NOMO-1 treated with dmso at 0.1 percent for 144 hours (cell line): ENCODE measurements around the gene C4orf50.

Experiments
- DNase-seq: peaks from one replicate; lab custom pipeline; 2025; ENCODE audit not compliant: unreplicated experiment; lab: John Stamatoyannopoulos, UW

C4orf50 gene

DNA sequence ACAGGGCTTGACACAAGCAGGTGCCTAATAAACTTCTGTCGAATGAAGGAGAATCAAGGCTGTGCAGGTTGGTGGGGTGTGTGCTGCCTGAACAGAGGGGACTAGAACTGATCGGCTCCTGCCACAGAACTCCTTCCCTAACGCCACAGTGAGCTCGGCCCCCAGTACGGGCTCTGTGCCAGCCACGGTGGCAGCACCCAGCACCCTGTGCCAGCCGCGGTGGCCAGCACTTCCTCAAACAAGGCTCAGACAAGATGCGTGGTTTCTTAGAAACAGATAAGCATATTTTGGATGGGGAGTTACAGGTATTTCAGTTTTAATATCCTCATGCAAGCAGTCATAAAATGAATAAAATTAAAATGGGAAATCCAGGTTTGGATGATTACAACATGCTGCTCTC is 26.0 kb upstream of the C4orf50 start:
- no peak for DNase-seq

DNA sequence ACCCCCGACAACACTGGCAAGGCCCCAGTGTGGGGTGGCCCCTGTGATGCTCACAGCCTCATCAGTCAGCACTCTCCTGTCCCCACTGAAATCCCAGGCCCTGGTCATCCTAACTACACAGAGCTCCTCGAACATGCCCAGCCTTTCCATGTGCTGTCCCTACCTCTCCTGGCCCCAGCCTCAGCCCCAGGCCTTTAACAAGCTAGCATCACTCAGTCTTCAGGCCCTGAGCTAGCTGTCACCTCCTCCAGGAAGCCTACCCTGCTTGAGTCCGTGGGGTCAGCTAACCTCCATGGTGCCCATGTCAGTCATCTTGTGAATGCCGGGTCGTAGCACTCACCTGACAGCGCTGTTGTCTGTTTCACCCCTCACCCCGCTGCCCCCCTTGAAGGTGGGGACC is 25.6 kb upstream of the C4orf50 start:
- DNase-seq, result no peak

DNA sequence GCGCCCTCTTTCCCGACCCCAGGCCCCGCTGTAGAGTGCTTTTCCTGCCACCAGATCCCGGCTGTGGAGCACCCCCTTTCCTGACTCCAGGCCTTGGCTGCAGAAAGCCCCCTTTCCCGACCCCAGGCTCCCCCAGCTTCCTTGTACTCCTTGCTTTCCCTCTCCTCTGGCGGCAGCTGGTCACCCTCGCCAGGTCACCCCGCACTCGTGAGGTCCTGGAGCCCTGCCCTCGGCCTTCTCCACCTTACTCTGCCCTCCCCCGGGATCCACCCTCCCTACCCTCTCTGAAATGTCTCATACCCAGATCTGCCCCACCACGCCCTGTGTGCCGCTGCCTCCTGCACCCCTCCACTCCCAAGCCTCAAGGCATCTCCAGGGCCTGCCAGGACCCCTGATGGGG is 25.0 kb upstream of the C4orf50 start:
- no peak for DNase-seq

DNA sequence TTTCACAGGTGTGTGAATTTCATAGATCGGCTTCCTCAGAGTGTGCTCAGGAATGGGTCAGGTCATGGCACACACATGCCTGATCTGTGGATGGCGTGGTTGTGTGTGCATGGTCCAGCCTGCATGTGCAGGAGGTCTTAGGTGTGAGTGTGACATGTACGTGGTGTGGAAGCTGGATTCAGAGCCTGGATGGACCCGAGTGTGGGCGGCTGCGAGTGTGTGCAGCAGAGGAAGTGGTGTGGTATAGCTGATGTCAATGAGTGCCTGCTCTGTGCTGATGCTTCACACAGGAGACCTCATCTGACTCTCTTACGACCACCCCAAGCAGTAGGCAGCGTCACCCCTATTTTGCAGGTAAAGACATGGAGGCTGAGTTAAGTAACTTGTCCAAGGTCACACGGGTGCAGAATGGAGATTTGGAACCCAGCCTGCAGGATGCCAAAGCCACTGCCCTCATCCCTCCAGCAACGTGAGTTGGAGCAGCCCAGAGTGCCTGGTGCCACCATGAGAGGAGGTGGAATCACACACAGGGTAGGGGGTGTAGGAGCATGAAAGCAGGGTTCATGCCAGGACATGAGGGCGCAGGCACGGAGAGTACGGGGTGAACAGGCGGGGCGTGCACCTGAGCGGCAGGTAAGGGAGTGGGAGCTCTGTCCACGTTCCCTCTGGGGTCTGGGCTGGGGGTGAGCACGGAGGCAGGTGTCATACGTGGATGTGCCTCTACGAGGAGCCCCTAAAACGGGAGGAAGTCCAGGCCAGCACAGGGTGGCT is 24.2 kb upstream of the C4orf50 start:
- DNase-seq, result no peak

GRCh38 chr4:6041800-6042199 is 23.6 kb upstream of the C4orf50 start:
- no peak for DNase-seq

DNA sequence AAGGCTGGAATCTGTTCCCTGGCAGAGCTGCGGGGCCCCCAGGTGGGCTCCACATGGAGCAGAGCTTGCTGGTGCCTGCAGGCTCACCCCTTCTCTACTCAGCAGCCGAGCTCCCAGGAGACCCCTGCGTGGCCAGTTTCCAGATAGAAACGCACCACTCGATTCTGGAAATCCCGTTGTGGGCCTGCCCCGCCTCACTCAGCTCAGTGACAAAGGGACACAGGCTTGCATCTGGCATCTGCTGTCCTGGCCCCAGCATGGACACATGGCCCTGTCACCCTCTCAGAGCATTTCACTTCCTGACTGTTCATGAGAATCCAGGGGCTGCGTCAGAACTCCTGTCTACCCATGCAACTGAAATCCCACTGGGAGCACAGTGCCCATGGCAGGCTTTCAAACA is 20.5 kb upstream of the C4orf50 start:
- no peak for DNase-seq

GRCh38 chr4:6035786-6036185 is 17.6 kb upstream of the C4orf50 start:
- DNase-seq, result no peak

DNA sequence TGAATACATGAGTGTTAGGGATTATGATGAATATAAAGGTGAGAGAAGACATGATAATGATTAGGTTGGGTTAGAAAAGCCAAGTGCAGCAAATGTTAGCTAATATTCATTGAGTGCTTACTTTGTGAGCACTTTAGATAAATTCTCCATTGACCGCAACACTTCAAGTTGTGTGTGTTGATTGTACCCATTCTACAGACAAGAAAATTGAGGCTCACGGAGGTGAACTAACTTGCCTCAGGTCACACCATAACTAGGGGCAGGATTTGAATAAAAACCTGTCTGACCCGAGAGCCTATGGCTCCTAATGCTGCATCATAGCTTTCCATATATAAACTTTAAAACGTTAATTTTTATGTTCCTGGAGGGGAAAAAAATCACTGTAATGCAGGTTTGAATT is 15.2 kb upstream of the C4orf50 start:
- DNase-seq, result no peak

- no peak for DNase-seq
These were observed 14.3 kb upstream of the C4orf50 start for GRCh38 chr4:6032249-6033244.

GRCh38 chr4:6031846-6032245 is 13.6 kb upstream of the C4orf50 start:
- DNase-seq, result no peak

DNA sequence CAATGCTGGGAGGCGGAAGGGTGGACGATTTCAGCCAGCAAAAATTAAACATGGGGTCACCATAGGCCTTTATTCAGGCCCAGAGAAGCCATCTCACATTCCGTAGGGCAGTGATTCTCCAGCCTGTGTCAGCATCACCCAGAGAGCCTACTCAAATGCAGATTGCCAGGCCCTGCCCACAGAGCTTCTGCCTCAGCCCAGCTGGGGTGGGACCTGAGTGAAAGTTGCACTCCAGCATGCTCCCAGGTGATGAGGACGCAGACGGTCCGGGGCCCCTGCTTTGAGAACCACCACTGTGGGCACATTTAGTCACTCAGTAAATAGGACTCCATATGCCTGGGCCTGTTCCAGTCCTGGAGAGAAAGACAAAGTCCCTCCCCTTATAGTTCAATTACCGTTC is 12.4 kb upstream of the C4orf50 start:
- no peak for DNase-seq

DNA sequence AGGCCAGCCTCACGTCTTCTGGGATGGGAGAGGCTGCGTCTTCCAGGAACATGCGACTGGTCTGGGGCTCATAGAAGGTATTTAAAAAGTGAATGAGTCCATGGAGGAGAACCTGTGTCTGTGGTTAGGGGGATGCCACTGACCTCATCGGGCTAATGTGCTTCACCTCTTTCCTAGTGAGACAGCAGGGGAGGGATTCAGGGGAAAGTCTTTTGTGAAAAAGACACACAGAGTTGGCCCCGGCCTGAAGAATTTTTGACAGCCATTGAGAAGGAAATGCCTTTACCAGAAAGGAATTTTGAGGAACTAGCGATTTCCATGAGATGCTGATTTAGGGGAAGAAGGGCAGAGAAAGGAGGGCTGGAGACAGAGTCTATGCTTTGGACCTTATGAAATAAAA is 11.0 kb upstream of the C4orf50 start:
- no peak for DNase-seq

DNA sequence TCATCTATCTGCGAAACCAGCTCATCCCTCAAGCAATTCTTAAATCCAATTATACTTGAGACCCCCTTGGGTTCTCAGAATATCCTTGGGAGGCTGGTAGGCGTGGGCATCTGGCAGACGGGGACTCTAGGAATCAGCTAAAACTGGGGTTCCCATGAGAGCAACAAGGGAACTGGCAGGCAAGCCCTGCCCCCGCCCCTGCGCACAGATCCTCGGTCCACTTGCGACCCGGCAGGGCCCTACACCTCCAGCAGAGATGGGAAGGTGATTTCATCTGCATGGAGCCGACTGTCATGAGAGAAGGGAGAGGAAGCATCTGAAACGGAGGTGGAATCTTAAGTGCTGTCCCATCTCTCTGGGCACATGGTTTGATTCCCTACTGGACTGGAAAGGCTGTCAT is 9.9 kb upstream of the C4orf50 start:
- DNase-seq, result no peak

DNA sequence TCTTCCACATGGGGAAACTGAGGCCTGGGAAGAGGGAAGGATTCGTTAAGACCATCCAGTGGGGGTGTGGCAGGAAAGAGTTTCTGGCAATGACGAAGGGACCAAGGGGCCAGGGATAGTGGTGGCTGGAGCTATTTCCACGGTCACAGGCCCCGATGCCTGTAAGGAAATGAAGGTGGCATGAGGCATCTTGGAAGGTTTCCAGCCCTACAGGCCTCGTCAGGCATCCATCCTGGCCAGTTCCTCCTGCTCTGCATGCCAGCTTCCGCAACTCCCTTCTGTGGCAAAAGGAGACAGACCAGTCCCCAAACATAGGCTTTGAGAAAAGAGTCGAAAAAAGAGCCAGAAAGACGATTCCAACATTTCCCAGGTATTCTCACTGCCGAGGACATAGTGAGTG is 9.2 kb upstream of the C4orf50 start:
- no peak for DNase-seq

GRCh38 chr4:6024313-6024960 is 6.2 kb upstream of the C4orf50 start:
- DNase-seq, result no peak

GRCh38 chr4:6023731-6024130 is 5.5 kb upstream of the C4orf50 start:
- no peak for DNase-seq

GRCh38 chr4:6022607-6023288 is 4.5 kb upstream of the C4orf50 start:
- no peak for DNase-seq

- DNase-seq, result no peak
These were observed 3.8 kb upstream of the C4orf50 start for GRCh38 chr4:6021831-6022606.

- DNase-seq, result no peak
These were observed 2.4 kb upstream of the C4orf50 start for GRCh38 chr4:6020613-6021012.
